Naive thymus-derived CD4-positive, alpha-beta T cell (primary cell): ENCODE data around the gene TMEM171. TPM values are rescaled to one million over a fixed set of nuclear protein-coding genes. Genes with fewer than 3 reads are reported as not detected.

Experiments
- ATAC-seq: fragments of 150-1000 bp; cut with Tn5 transposase; 2 replicates; pipeline ENCODE4 v1.10.0; 2021; ENCODE audit warnings: mild to moderate bottlenecking, moderate library complexity
- CTCF ChIA-PET: fragments of 350-600 bp; sonication (Branson Sonifier 250); formaldehyde crosslinking; loops from one replicate; lab custom pipeline; 2021; ENCODE audit warnings: antibody characterized with exemption; lab: Charles Lee
- POLR2A ChIA-PET: fragments of 350-600 bp; sonication (Branson Sonifier 250); formaldehyde crosslinking; loops from one replicate; lab custom pipeline; 2021; ENCODE audit warnings: antibody characterized with exemption, inconsistent platforms; lab: Charles Lee
- DNase-seq, 9 donors: peaks; one replicate each; pipeline versions ENCODE4 v3.0.0 to v3.0.0-alpha.2; 2020 to 2022; ENCODE audit warnings: mixed read lengths in 1 of 9
- H3K27ac ChIP-seq: one replicate; pipeline ENCODE4 v1.7.0; 2013; ENCODE audit warnings: mild to moderate bottlenecking, low read depth, low read length, moderate library complexity
- H3K27me3 ChIP-seq, 2 donors: one replicate each; pipeline ENCODE4 v1.7.0; 2013; ENCODE audit warnings: low read length in 2 of 2, mild to moderate bottlenecking in 2 of 2, moderate library complexity in 2 of 2; ENCODE audit not compliant: control insufficient read depth in 2 of 2, insufficient read depth in 2 of 2
- H3K36me3 ChIP-seq, 3 experiments: 1 replicate in 2 of 3; 2 replicates in 1 of 3; pipeline ENCODE4 v1.7.0; 2013; ENCODE audit warnings: low read length in 3 of 3, mild to moderate bottlenecking in 3 of 3, moderate library complexity in 1 of 3; ENCODE audit not compliant: insufficient read depth in 3 of 3, control insufficient read depth in 2 of 3
- H3K4me1 ChIP-seq, 2 donors: one replicate each; pipeline ENCODE4 v1.7.0; 2013; ENCODE audit warnings: low read length in 2 of 2, mild to moderate bottlenecking in 2 of 2, moderate library complexity in 1 of 2; ENCODE audit not compliant: control insufficient read depth in 2 of 2, insufficient read depth in 2 of 2
- H3K4me3 ChIP-seq: 2 replicates; pipeline ENCODE4 v1.7.0; 2013; ENCODE audit warnings: mild to moderate bottlenecking, low read length
- H3K9me3 ChIP-seq, 3 experiments: 1 replicate in 2 of 3; 2 replicates in 1 of 3; pipeline ENCODE4 v1.7.0; 2013; ENCODE audit warnings: low read length in 3 of 3; ENCODE audit not compliant: control insufficient read depth in 2 of 3
- H3K27ac Mint-ChIP-seq, 9 donors: one replicate each; pipeline ENCODE4 v1.8.0; 2020 to 2022; ENCODE audit warnings: mixed read lengths in 9 of 9, mild to moderate bottlenecking in 8 of 9, moderate library complexity in 5 of 9, inconsistent platforms in 2 of 9
- H3K27me3 Mint-ChIP-seq, 5 donors: one replicate each; pipeline ENCODE4 v1.8.0; 2021 to 2022; ENCODE audit warnings: mixed read lengths in 5 of 5, mild to moderate bottlenecking in 1 of 5
- H3K36me3 Mint-ChIP-seq, 5 donors: one replicate each; pipeline ENCODE4 v1.8.0; 2020 to 2022; ENCODE audit warnings: mixed read lengths in 5 of 5, mild to moderate bottlenecking in 3 of 5, inconsistent platforms in 1 of 5
- H3K4me1 Mint-ChIP-seq, 7 donors: one replicate each; pipeline ENCODE4 v1.8.0; 2020 to 2022; ENCODE audit warnings: mixed read lengths in 7 of 7, mild to moderate bottlenecking in 3 of 7, inconsistent platforms in 1 of 7
- H3K4me3 Mint-ChIP-seq, 10 donors: one replicate each; pipeline ENCODE4 v1.8.0; 2020 to 2022; ENCODE audit warnings: mild to moderate bottlenecking in 10 of 10, mixed read lengths in 10 of 10, moderate library complexity in 6 of 10, inconsistent platforms in 2 of 10
- H3K9me3 Mint-ChIP-seq, 11 donors: one replicate each; pipeline ENCODE4 v1.8.0; 2020 to 2022; ENCODE audit warnings: mixed read lengths in 11 of 11, mild to moderate bottlenecking in 4 of 11, inconsistent platforms in 1 of 11, moderate library complexity in 1 of 11
- intact Hi-C, 2 donors: fragments of 100-400 bp; cut with micrococcal nuclease; formaldehyde crosslinking; loops; one replicate each; pipeline ENCODE4 v1.15.1; 2023
- polyA plus RNA-seq, 2 donors: library from polyadenylated mRNA; unstranded; fragments of 300-500 nt; fragmentation: Illumina TruSeq; gene quantifications; one replicate each; pipeline ENCODE4 v1.2.3, GENCODE V29; 2021
- total RNA-seq, 6 experiments: library from RNA in 5 of 6; stranded (reverse) in 5 of 6; gene quantifications; 1 replicate in 5 of 6; 2 replicates in 1 of 6; pipeline ENCODE4 v1.2.3 and lab custom pipeline; 2021 to 2026

TMEM171 gene
- total and polyA plus RNA-seq, 7 experiments from 2014 or later = 0.39 TPM; not detected in 6

DNA sequence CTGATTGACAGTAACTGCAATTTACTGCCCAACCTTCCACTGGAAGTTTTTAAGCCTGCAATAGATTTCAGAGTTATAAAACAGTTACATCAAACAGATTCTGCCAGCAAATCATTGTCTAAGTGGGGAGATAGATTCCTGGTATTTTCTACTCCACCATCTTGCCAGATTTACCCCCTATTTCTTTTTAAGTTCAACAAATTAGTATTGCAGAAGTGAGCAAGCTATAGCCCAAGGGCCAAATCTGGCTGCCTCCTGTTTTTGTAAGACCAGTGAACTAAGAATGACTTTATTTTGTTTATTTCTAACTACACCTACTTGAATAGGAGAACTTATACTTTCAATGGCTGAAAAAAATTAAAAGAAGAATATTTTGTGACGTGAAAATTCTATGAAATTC lies 8.8 kb upstream of the TMEM171 start:
- Histone ChIP-seq H3K27ac (no peak overlapping the region), H3K4me3 (no peak overlapping the region), H3K9me3 (no peaks in the 10 kb centered on the region), H3K4me1 (no peaks in the 10 kb centered on the region), H3K36me3 (no peaks in the 10 kb centered on the region), H3K27me3 (no peaks in the 10 kb centered on the region)
- intact Hi-C loops = no loop called here
- Mint-ChIP-seq H3K36me3 (peaks cover 0 to 4% (median 0%) of the 10 kb centered on the region in 5 donors), H3K27ac (no peak overlapping the region), H3K4me3 (no peak overlapping the region), H3K4me1 (no peaks in the 10 kb centered on the region), H3K27me3 (peaks cover 53 to 71% (median 56%) of the 10 kb centered on the region in 5 donors), H3K9me3 (peaks cover 0 to 19% (median 3%) of the 10 kb centered on the region in 11 donors)
- ChIA-PET CTCF (no interaction called here), POLR2A (no interaction called here)
- DNase-seq = no peak
- ATAC-seq = no peak

DNA sequence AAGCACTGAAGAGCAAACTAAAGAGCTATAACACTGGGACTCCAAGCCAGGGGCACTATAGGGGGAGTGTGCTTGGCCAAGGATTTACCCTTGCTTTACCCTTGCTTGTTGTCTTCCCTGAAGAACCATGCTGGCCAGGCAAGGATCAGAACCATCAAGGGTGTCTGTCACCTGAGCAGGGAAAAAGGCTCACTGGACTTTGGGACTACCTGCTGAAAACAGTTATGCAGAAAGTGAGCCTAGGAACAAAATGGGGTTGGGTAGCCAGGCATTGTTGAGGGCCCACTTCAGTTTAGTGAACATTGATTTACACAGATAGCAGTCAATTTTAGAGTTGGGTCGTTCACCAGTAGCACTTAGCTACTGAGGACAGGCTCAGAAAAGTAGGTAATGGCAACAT lies 8.0 kb upstream of the TMEM171 start:
- POLR2A ChIA-PET = no interaction called here
- H3K36me3 ChIP-seq = no peaks in the 10 kb centered on the region
- DNase-seq (no peak), ATAC-seq (no peak)
- H3K4me3 ChIP-seq = no peak overlapping the region
- no peak overlapping the region for H3K27ac ChIP-seq
- no peaks in the 10 kb centered on the region for H3K27me3 ChIP-seq
- intact Hi-C loops = no loop called here
- no peaks in the 10 kb centered on the region for H3K4me1 ChIP-seq
- peaks cover 55 to 71% (median 62%) of the 10 kb centered on the region in 5 donors for H3K27me3 Mint-ChIP-seq
- H3K4me1 Mint-ChIP-seq = no peaks in the 10 kb centered on the region
- no peak overlapping the region for H3K27ac Mint-ChIP-seq
- no peak overlapping the region for H3K4me3 Mint-ChIP-seq
- peaks cover 0 to 19% (median 3%) of the 10 kb centered on the region in 11 donors for H3K9me3 Mint-ChIP-seq
- no peaks in the 10 kb centered on the region for H3K9me3 ChIP-seq
- H3K36me3 Mint-ChIP-seq = peaks cover 0 to 4% (median 0%) of the 10 kb centered on the region in 5 donors
- CTCF ChIA-PET = no interaction called here

GRCh38 chr5:73114044-73114688 lies 6.2 kb upstream of the TMEM171 start:
- Histone ChIP-seq H3K4me1 (no peaks in the 10 kb centered on the region), H3K27me3 (no peaks in the 10 kb centered on the region), H3K36me3 (no peaks in the 10 kb centered on the region), H3K9me3 (no peaks in the 10 kb centered on the region), H3K4me3 (no peak overlapping the region), H3K27ac (no peak overlapping the region)
- ChIA-PET CTCF (no interaction called here), POLR2A (no interaction called here)
- H3K27me3 Mint-ChIP-seq = peaks cover 60 to 73% (median 66%) of the 10 kb centered on the region in 5 donors
- H3K4me3 Mint-ChIP-seq = no peak overlapping the region
- no peak for DNase-seq
- H3K36me3 Mint-ChIP-seq = peaks cover 0 to 4% (median 0%) of the 10 kb centered on the region in 5 donors
- peaks cover 0 to 1% (median 0%) of the 10 kb centered on the region in 7 donors for H3K4me1 Mint-ChIP-seq
- ATAC-seq = no peak
- H3K9me3 Mint-ChIP-seq = peaks cover 0 to 8% (median 0%) of the 10 kb centered on the region in 11 donors
- intact Hi-C loops = no loop called here
- no peak overlapping the region for H3K27ac Mint-ChIP-seq

GRCh38 chr5:73115399-73116051 lies 4.8 kb upstream of the TMEM171 start:
- no peak for DNase-seq
- no peak overlapping the region for H3K4me3 Mint-ChIP-seq
- peaks cover 58 to 68% (median 59%) of the 10 kb centered on the region in 5 donors for H3K27me3 Mint-ChIP-seq
- H3K4me1 Mint-ChIP-seq = peaks cover 0 to 6% (median 5%) of the 10 kb centered on the region in 7 donors
- H3K36me3 ChIP-seq = no peaks in the 10 kb centered on the region
- H3K27me3 ChIP-seq = no peaks in the 10 kb centered on the region
- no peaks in the 10 kb centered on the region for H3K9me3 ChIP-seq
- no peak overlapping the region for H3K27ac ChIP-seq
- H3K4me1 ChIP-seq = no peaks in the 10 kb centered on the region
- CTCF ChIA-PET = no interaction called here
- intact Hi-C loops = no loop called here
- ATAC-seq = no peak
- POLR2A ChIA-PET = no interaction called here
- no peak overlapping the region for H3K4me3 ChIP-seq
- H3K36me3 Mint-ChIP-seq = peaks cover 0 to 4% (median 0%) of the 10 kb centered on the region in 5 donors
- peaks cover 0 to 5% (median 0%) of the 10 kb centered on the region in 11 donors for H3K9me3 Mint-ChIP-seq
- no peak overlapping the region for H3K27ac Mint-ChIP-seq

DNA sequence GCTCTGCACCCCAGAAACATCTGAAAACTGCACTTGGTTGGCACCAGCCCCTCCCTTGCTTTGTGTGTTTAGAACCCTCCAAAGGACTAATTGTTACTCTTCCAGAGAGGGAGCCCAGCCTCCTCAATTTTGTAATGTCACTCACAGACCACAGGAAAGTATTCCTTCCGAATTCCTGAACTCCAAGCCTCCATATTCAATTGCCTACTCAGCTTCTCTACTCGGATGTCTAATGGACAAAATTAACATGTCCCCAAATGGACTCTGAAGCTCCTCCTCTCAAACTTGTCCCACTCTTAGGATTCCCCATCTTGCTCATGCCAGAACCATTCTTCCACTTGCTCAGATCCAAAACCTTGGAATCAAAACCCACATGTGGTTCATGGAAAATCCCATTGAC lies 3.9 kb upstream of the TMEM171 start:
- H3K27me3 Mint-ChIP-seq = peaks cover 60 to 76% (median 63%) of the 10 kb centered on the region in 5 donors
- Histone ChIP-seq H3K4me3 (no peak overlapping the region), H3K9me3 (no peaks in the 10 kb centered on the region), H3K27me3 (no peaks in the 10 kb centered on the region), H3K36me3 (no peaks in the 10 kb centered on the region), H3K4me1 (no peaks in the 10 kb centered on the region), H3K27ac (no peak overlapping the region)
- intact Hi-C loops = no loop called here
- no peak overlapping the region for H3K27ac Mint-ChIP-seq
- ChIA-PET POLR2A (no interaction called here), CTCF (no interaction called here)
- H3K9me3 Mint-ChIP-seq = peaks cover 0 to 5% (median 0%) of the 10 kb centered on the region in 11 donors
- no peak for DNase-seq
- no peak for ATAC-seq
- H3K36me3 Mint-ChIP-seq = peaks cover 0 to 4% (median 0%) of the 10 kb centered on the region in 5 donors
- H3K4me3 Mint-ChIP-seq = no peak overlapping the region
- H3K4me1 Mint-ChIP-seq = peaks cover 1 to 15% (median 10%) of the 10 kb centered on the region in 7 donors

DNA sequence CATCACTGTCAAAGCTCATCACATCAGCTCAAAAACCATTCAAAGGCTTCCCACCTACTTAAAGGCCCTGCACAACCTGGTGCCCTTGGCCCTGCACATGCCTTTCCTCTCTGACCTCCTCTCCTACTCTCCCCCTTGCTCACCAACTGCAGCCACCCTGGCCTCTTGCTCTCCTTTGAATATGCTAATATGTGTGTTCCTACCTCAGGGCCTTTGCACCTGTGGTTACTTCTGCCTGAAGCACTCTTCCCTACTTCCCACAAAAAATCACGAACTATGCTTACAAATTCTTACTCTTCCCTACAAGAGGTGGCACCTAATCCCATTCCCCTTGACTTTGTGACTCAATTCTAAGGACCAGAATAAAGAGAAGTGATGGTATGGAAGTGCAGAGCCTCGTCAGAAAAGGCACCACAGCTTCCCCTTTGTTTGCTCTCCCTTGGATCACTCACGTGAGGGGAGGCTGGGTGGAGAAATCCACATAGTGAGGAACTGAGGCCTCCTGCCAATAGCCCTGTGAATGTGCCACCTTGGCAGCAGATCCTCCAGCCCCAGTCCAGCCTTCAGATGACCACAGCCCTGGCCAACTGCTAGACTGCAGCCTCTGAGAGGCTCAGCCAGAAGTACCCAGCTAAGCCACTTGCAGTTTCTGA lies 3.2 kb upstream of the TMEM171 start:
- POLR2A ChIA-PET = no interaction called here
- intact Hi-C loops = no loop called here
- Histone ChIP-seq H3K4me3 (no peak overlapping the region), H3K4me1 (no peaks in the 10 kb centered on the region), H3K27me3 (no peaks in the 10 kb centered on the region), H3K36me3 (no peaks in the 10 kb centered on the region), H3K27ac (no peak overlapping the region), H3K9me3 (no peaks in the 10 kb centered on the region)
- no peak overlapping the region for H3K4me3 Mint-ChIP-seq
- H3K36me3 Mint-ChIP-seq = peaks cover 0 to 4% (median 0%) of the 10 kb centered on the region in 5 donors
- H3K9me3 Mint-ChIP-seq = peaks cover 0 to 5% (median 0%) of the 10 kb centered on the region in 11 donors
- peaks cover 63 to 80% (median 70%) of the 10 kb centered on the region in 5 donors for H3K27me3 Mint-ChIP-seq
- CTCF ChIA-PET = no interaction called here
- no peak overlapping the region for H3K27ac Mint-ChIP-seq
- no peak for DNase-seq
- H3K4me1 Mint-ChIP-seq = peaks cover 1 to 18% (median 10%) of the 10 kb centered on the region in 7 donors
- ATAC-seq = no peak
